ENCODE measurements around the gene MCU.

DNA sequence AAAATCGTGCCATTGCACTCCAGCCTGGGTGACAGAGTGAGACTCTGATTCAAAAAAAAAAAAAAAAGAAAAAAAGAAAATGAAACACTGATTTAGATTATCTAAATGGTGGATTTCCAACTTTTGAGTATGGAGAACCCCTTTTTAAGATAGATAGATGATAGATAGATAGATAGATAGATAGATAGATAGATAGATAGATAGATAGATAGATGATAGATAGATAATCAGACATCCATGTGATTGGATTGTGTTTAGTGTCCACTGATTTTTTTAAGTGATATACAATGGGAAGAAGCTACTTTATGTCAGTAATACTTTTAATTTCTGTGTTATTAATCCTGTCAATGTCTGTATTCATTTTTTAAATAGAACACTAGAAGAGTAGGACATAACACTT is 207.6 kb downstream of the MCU start:
- no peak for TF ChIP-seq EP300 (IDR thresholded peaks at IDR 0.05)
- TF ChIP-seq, protein P1, sequence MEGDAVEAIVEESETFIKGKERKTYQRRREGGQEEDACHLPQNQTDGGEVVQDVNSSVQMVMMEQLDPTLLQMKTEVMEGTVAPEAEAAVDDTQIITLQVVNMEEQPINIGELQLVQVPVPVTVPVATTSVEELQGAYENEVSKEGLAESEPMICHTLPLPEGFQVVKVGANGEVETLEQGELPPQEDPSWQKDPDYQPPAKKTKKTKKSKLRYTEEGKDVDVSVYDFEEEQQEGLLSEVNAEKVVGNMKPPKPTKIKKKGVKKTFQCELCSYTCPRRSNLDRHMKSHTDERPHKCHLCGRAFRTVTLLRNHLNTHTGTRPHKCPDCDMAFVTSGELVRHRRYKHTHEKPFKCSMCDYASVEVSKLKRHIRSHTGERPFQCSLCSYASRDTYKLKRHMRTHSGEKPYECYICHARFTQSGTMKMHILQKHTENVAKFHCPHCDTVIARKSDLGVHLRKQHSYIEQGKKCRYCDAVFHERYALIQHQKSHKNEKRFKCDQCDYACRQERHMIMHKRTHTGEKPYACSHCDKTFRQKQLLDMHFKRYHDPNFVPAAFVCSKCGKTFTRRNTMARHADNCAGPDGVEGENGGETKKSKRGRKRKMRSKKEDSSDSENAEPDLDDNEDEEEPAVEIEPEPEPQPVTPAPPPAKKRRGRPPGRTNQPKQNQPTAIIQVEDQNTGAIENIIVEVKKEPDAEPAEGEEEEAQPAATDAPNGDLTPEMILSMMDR (IDR thresholded peaks at IDR 0.05), result no peak
- TF ChIP-seq POLR2AphosphoS5 (IDR thresholded peaks at IDR 0.05), result no peak
- no peak for TF ChIP-seq POLR2A (IDR thresholded peaks at IDR 0.05; ENCODE audit: low read depth)
